CD4-positive, alpha-beta T cell (primary cell): Measurements from ENCODE around the gene SERINC2. TPM values are rescaled to one million over a fixed set of nuclear protein-coding genes. Genes with fewer than 3 reads are reported as not detected.

Experiments
- ATAC-seq: fragments of 200-7000 bp; cut with Tn5 transposase; one replicate; pipeline ENCODE4 v1.10.0; 2022; ENCODE audit warnings: mild to moderate bottlenecking; ENCODE audit not compliant: poor library complexity
- CTCF ChIA-PET: fragments of 350-600 bp; sonication (Branson Sonifier 250); formaldehyde crosslinking; loops from one replicate; lab custom pipeline; 2021; ENCODE audit warnings: antibody characterized with exemption, inconsistent platforms; lab: Charles Lee
- POLR2A ChIA-PET: fragments of 350-600 bp; sonication (Branson Sonifier 250); formaldehyde crosslinking; loops from one replicate; lab custom pipeline; 2021; ENCODE audit warnings: antibody characterized with exemption, inconsistent platforms; lab: Charles Lee
- DNase-seq, 14 experiments: peaks; one replicate each; pipeline ENCODE4 v3.0.0-alpha.2; 2013 to 2020; ENCODE audit warnings: mixed read lengths in 2 of 14
- H3K27ac ChIP-seq, 2 donors: one replicate each; pipeline versions ENCODE4 v1.5.1 to v1.7.0; 2013; ENCODE audit warnings: low read length in 2 of 2, low read depth in 1 of 2, mild to moderate bottlenecking in 1 of 2
- H3K27me3 ChIP-seq, 2 experiments: 1 replicate in 1 of 2; 2 replicates in 1 of 2; pipeline versions ENCODE4 v1.6.1 to v1.7.0; 2013; ENCODE audit warnings: low read length in 2 of 2, control low read depth in 1 of 2, mild to moderate bottlenecking in 1 of 2, moderate library complexity in 1 of 2; ENCODE audit not compliant: insufficient read depth in 2 of 2, control insufficient read depth in 1 of 2
- H3K36me3 ChIP-seq: one replicate; pipeline ENCODE4 v1.6.1; 2013; ENCODE audit warnings: low read length, control low read depth; ENCODE audit not compliant: insufficient read depth
- H3K4me1 ChIP-seq: one replicate; pipeline ENCODE4 v1.6.1; 2013; ENCODE audit warnings: low read length, control low read depth; ENCODE audit not compliant: insufficient read depth
- H3K4me3 ChIP-seq: one replicate; pipeline ENCODE4 v1.5.1; 2013; ENCODE audit warnings: mild to moderate bottlenecking, low read length, moderate library complexity
- H3K9me3 ChIP-seq, 2 experiments: 1 replicate in 1 of 2; 2 replicates in 1 of 2; pipeline versions ENCODE4 v1.6.1 to v1.7.0; 2013; ENCODE audit warnings: low read length in 2 of 2, mild to moderate bottlenecking in 2 of 2, control low read depth in 1 of 2, moderate library complexity in 1 of 2; ENCODE audit not compliant: control insufficient read depth in 1 of 2, insufficient read depth in 1 of 2
- H3K27ac Mint-ChIP-seq: one replicate; pipeline ENCODE4 v1.8.0; 2020; ENCODE audit warnings: mixed read lengths
- H3K27me3 Mint-ChIP-seq: one replicate; pipeline ENCODE4 v1.8.0; 2021; ENCODE audit warnings: mixed read lengths
- H3K36me3 Mint-ChIP-seq: one replicate; pipeline ENCODE4 v1.8.0; 2021; ENCODE audit warnings: low read depth, mixed read lengths
- H3K4me1 Mint-ChIP-seq: one replicate; pipeline ENCODE4 v1.8.0; 2021; ENCODE audit warnings: low read depth, mixed read lengths
- H3K4me3 Mint-ChIP-seq: one replicate; pipeline ENCODE4 v1.8.0; 2020; ENCODE audit warnings: mild to moderate bottlenecking, mixed read lengths
- H3K9me3 Mint-ChIP-seq: one replicate; pipeline ENCODE4 v1.8.0; 2020; ENCODE audit warnings: mixed read lengths
- CTCF ChIP-seq: fragments of 200-600 bp; IDR thresholded peaks from one replicate; pipeline ENCODE4 v1.8.0; 2022; ENCODE audit warnings: antibody characterized with exemption, mild to moderate bottlenecking
- intact Hi-C, 2 experiments: fragments of 100-400 bp; cut with DNase I in 1 of 2; cut with micrococcal nuclease in 1 of 2; formaldehyde crosslinking; loops; one replicate each; pipeline versions ENCODE4 v1.15.1 to v1.9.0; 2023 to 2025; cut with DNase I, micrococcal nuclease
- polyA plus RNA-seq, 2 donors: library from polyadenylated mRNA; unstranded; fragments of 120-200 nt; gene quantifications; one replicate each; pipeline ENCODE4 v1.2.1, GENCODE V29; 2013
- total RNA-seq, 174 experiments: library from RNA in 2 of 174; stranded (reverse) in 2 of 174; gene quantifications; one replicate each; pipeline ENCODE4 v1.2.3 and lab custom pipeline; 2021 to 2026

The SERINC2 gene
- under 1 TPM in 1 of 2 experiments, not detected in 1; 0.11 TPM for total RNA-seq
- 0.32 TPM for polyA plus RNA-seq (2013, experiment 1 of 2)
- polyA plus RNA-seq (2013, experiment 2 of 2) = 1.1 TPM
- 0 to 2.1 (median 0.13) reads per million in 172 experiments for total RNA-seq (lab: John Stamatoyannopoulos, UW)

- peaks cover 45 to 66% of the 10 kb centered on the region in 2 experiments for H3K27me3 ChIP-seq
- H3K27ac ChIP-seq = no peak within 1 kb of the TSS
- intact Hi-C loops = no loop called here
- H3K4me1 ChIP-seq = peaks cover 18% of the 10 kb centered on the region
- Mint-ChIP-seq H3K9me3 (no peaks in the 10 kb centered on the region), H3K4me3 (peak within 1 kb of the TSS; percentile 78), H3K27ac (no peak within 1 kb of the TSS), H3K4me1 (peaks cover 7% of the 10 kb centered on the region), H3K36me3 (no peaks in the 10 kb centered on the region), H3K27me3 (peaks cover 86% of the 10 kb centered on the region)
- TF ChIP-seq CTCF = no peak
- ATAC-seq (peak; percentile 77), DNase-seq (peak in 8 of 14 experiments; percentile 13 to 57 (median 26))
- POLR2A ChIA-PET = interaction anchor here (1.0 kb wide), 1 partner anchor 18 kb away, joined by 3 read pairs; no protein-coding TSS in a partner anchor
- H3K36me3 ChIP-seq = no peaks in the 10 kb centered on the region
- peak within 1 kb of the TSS; percentile 40 for H3K4me3 ChIP-seq
- no peaks in the 10 kb centered on the region for H3K9me3 ChIP-seq
- CTCF ChIA-PET = no interaction called here
Observed at GRCh38 chr1:31412732-31413404, at the start of gene SERINC2. SERINC2 (plus strand) TSS chr1:31413213; CDS start chr1:31413266, 53 bp downstream.

- Mint-ChIP-seq H3K27me3 (no peaks in the 10 kb centered on the region), H3K36me3 (peaks cover 67% of the 10 kb centered on the region), H3K9me3 (no peaks in the 10 kb centered on the region), H3K27ac (no peak overlapping the region), H3K4me3 (no peak overlapping the region), H3K4me1 (no peaks in the 10 kb centered on the region)
- Histone ChIP-seq H3K27me3 (no peaks in the 10 kb centered on the region), H3K36me3 (peaks cover 46% of the 10 kb centered on the region), H3K4me3 (no peak overlapping the region), H3K9me3 (no peaks in the 10 kb centered on the region), H3K4me1 (no peaks in the 10 kb centered on the region), H3K27ac (no peak overlapping the region)
- intact Hi-C loops = no loop called here
- ATAC-seq (no peak), DNase-seq (no peak)
- ChIA-PET POLR2A (no interaction called here), CTCF (no interaction called here)
- TF ChIP-seq CTCF = no peak
Observed at GRCh38 chr1:31364561-31365250, 48.3 kb upstream of the SERINC2 start.

GRCh38 chr1:31366796-31367195, 46.2 kb upstream of the SERINC2 start:
- ATAC-seq (no peak), DNase-seq (no peak)
- H3K36me3 ChIP-seq = peaks cover 36% of the 10 kb centered on the region
- no peaks in the 10 kb centered on the region for H3K27me3 ChIP-seq
- no peak overlapping the region for H3K27ac ChIP-seq
- Mint-ChIP-seq H3K4me3 (no peak overlapping the region), H3K27ac (no peak overlapping the region), H3K36me3 (peaks cover 51% of the 10 kb centered on the region), H3K27me3 (no peaks in the 10 kb centered on the region), H3K9me3 (no peaks in the 10 kb centered on the region), H3K4me1 (no peaks in the 10 kb centered on the region)
- no peak for TF ChIP-seq CTCF
- ChIA-PET CTCF (no interaction called here), POLR2A (no interaction called here)
- H3K4me3 ChIP-seq = no peak overlapping the region
- H3K4me1 ChIP-seq = no peaks in the 10 kb centered on the region
- intact Hi-C loops = no loop called here
- H3K9me3 ChIP-seq = no peaks in the 10 kb centered on the region
